Choroid plexus epithelial cell (primary cell): ENCODE data around the gene IL23A.
A peak's percentile ranks its signal among the peaks of the same experiment; 100 is the strongest.

ENCODE experiments used
- DNase-seq: peaks from one replicate; pipeline ENCODE4 v3.0.0-alpha.2; 2010; ENCODE audit warnings: low read depth
- H3K4me3 ChIP-seq: 2 replicates; pipeline ENCODE4 v1.5.1; 2011; ENCODE audit warnings: low read depth, mild to moderate bottlenecking, control low read depth, low read length, moderate library complexity
- TF ChIP-seq, protein P1 (sequence below): conservative IDR thresholded peaks from 2 replicates; pipeline ENCODE4 v1.5.1; 2011; ENCODE audit warnings: low read depth, mild to moderate bottlenecking, control low read depth, inconsistent platforms, low read length, moderate library complexity

Gene IL23A

GRCh38 chr12:56382611-56383010, 43.9 kb downstream of the IL23A start:
- H3K4me3 ChIP-seq = no peak overlapping the region
- TF ChIP-seq, protein P1, sequence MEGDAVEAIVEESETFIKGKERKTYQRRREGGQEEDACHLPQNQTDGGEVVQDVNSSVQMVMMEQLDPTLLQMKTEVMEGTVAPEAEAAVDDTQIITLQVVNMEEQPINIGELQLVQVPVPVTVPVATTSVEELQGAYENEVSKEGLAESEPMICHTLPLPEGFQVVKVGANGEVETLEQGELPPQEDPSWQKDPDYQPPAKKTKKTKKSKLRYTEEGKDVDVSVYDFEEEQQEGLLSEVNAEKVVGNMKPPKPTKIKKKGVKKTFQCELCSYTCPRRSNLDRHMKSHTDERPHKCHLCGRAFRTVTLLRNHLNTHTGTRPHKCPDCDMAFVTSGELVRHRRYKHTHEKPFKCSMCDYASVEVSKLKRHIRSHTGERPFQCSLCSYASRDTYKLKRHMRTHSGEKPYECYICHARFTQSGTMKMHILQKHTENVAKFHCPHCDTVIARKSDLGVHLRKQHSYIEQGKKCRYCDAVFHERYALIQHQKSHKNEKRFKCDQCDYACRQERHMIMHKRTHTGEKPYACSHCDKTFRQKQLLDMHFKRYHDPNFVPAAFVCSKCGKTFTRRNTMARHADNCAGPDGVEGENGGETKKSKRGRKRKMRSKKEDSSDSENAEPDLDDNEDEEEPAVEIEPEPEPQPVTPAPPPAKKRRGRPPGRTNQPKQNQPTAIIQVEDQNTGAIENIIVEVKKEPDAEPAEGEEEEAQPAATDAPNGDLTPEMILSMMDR = no peak
- DNase-seq = no peak

GRCh38 chr12:56385873-56386272, 47.2 kb downstream of the IL23A start:
- DNase-seq = peak; percentile 16
- TF ChIP-seq, protein P1 = no peak
- no peak overlapping the region for H3K4me3 ChIP-seq

- peak; percentile 63 for DNase-seq
- H3K4me3 ChIP-seq = no peak overlapping the region
- TF ChIP-seq, protein P1 = no peak
These were observed 48.6 kb downstream of the IL23A start for GRCh38 chr12:56387152-56387736.

- TF ChIP-seq, protein P1 = no peak
- H3K4me3 ChIP-seq = no peak overlapping the region
- DNase-seq = peak; percentile 3
These were observed 50.7 kb downstream of the IL23A start for GRCh38 chr12:56389412-56389811.
